Astrocyte (in vitro differentiated cells and primary cell): ENCODE data around the gene TM4SF20. TPM values are rescaled to one million over a fixed set of nuclear protein-coding genes. Genes with fewer than 3 reads are reported as not detected.
A peak's percentile ranks its signal among the peaks of the same experiment; 100 is the strongest.

Experiments used
- DNase-seq: peaks from one replicate; pipeline ENCODE4 v3.0.0-alpha.2; 2010; ENCODE audit warnings: low read depth
- FAIRE-seq: peaks from 2 replicates; lab custom pipeline; 2011; peaks lifted over from hg19 to GRCh38; lab: Jason Lieb, UNC
- H2AFZ ChIP-seq: 2 replicates; pipeline ENCODE4 v1.6.0; 2012; ENCODE audit warnings: low read depth, low read length, inconsistent platforms
- H3K27ac ChIP-seq: 2 replicates; pipeline ENCODE4 v1.5.1; 2011; ENCODE audit warnings: low read depth, low read length, inconsistent platforms
- H3K27me3 ChIP-seq: 2 replicates; pipeline ENCODE4 v1.6.0; 2011; ENCODE audit warnings: low read length, inconsistent platforms; ENCODE audit not compliant: insufficient read depth
- H3K36me3 ChIP-seq: 2 replicates; pipeline ENCODE4 v1.5.1; 2011; ENCODE audit warnings: low read length, inconsistent platforms; ENCODE audit not compliant: insufficient read depth
- H3K4me1 ChIP-seq: 2 replicates; pipeline ENCODE4 v1.5.1; 2011; ENCODE audit warnings: low read length, inconsistent platforms; ENCODE audit not compliant: insufficient read depth
- H3K4me2 ChIP-seq: 2 replicates; pipeline ENCODE4 v1.6.0; 2012; ENCODE audit warnings: low read length, inconsistent platforms
- H3K4me3 ChIP-seq: 2 replicates; pipeline ENCODE4 v1.5.1; 2011; ENCODE audit warnings: low read depth, mild to moderate bottlenecking, low read length, inconsistent platforms; ENCODE audit not compliant: insufficient read depth
- H3K79me2 ChIP-seq: 2 replicates; pipeline ENCODE4 v1.6.0; 2012; ENCODE audit warnings: mild to moderate bottlenecking, low read length, inconsistent platforms; ENCODE audit not compliant: insufficient read depth
- H3K9ac ChIP-seq: 2 replicates; pipeline ENCODE4 v1.6.0; 2012; ENCODE audit warnings: mild to moderate bottlenecking, low read length, inconsistent platforms
- H3K9me3 ChIP-seq: 2 replicates; pipeline ENCODE4 v1.5.1; 2012; ENCODE audit warnings: low read depth, mild to moderate bottlenecking, low read length, inconsistent platforms; ENCODE audit not compliant: insufficient read depth
- H4K20me1 ChIP-seq: 2 replicates; pipeline ENCODE4 v1.6.0; 2012; ENCODE audit warnings: low read length, inconsistent platforms; ENCODE audit not compliant: insufficient read depth
- H3K27ac Mint-ChIP-seq: one replicate; pipeline ENCODE4 v1.8.0; 2021; ENCODE audit warnings: mild to moderate bottlenecking, mixed read lengths; ENCODE audit not compliant: unreplicated experiment
- H3K27me3 Mint-ChIP-seq: one replicate; pipeline ENCODE4 v1.8.0; 2021; ENCODE audit warnings: low read depth, mixed read lengths; ENCODE audit not compliant: unreplicated experiment
- H3K36me3 Mint-ChIP-seq: one replicate; pipeline ENCODE4 v1.8.0; 2021; ENCODE audit warnings: low read depth, mixed read lengths; ENCODE audit not compliant: unreplicated experiment
- H3K4me1 Mint-ChIP-seq: one replicate; pipeline ENCODE4 v1.8.0; 2021; ENCODE audit warnings: low read depth, mixed read lengths; ENCODE audit not compliant: unreplicated experiment
- H3K4me3 Mint-ChIP-seq: one replicate; pipeline ENCODE4 v1.8.0; 2021; ENCODE audit warnings: mild to moderate bottlenecking, moderate library complexity, mixed read lengths; ENCODE audit not compliant: unreplicated experiment
- H3K9me3 Mint-ChIP-seq: one replicate; pipeline ENCODE4 v1.8.0; 2021; ENCODE audit warnings: mild to moderate bottlenecking, mixed read lengths; ENCODE audit not compliant: unreplicated experiment
- EZH2 ChIP-seq: IDR thresholded peaks from 2 replicates; pipeline ENCODE4 v1.6.1; 2012; ENCODE audit warnings: mild to moderate bottlenecking, low read length, inconsistent platforms; ENCODE audit not compliant: insufficient read depth
- total RNA-seq: library from RNA; stranded (reverse); gene quantifications from 2 replicates; pipeline ENCODE4 v1.2.1, GENCODE V29; 2021
- TF ChIP-seq, protein P1 (sequence below): IDR thresholded peaks from 2 replicates; pipeline ENCODE4 v1.5.1; 2011; ENCODE audit warnings: low read depth, mild to moderate bottlenecking, inconsistent platforms, low read length, moderate library complexity; ENCODE audit not compliant: insufficient read depth

TM4SF20 gene
- total RNA-seq, 1 donor from 2014 or later, result not detected

DNA sequence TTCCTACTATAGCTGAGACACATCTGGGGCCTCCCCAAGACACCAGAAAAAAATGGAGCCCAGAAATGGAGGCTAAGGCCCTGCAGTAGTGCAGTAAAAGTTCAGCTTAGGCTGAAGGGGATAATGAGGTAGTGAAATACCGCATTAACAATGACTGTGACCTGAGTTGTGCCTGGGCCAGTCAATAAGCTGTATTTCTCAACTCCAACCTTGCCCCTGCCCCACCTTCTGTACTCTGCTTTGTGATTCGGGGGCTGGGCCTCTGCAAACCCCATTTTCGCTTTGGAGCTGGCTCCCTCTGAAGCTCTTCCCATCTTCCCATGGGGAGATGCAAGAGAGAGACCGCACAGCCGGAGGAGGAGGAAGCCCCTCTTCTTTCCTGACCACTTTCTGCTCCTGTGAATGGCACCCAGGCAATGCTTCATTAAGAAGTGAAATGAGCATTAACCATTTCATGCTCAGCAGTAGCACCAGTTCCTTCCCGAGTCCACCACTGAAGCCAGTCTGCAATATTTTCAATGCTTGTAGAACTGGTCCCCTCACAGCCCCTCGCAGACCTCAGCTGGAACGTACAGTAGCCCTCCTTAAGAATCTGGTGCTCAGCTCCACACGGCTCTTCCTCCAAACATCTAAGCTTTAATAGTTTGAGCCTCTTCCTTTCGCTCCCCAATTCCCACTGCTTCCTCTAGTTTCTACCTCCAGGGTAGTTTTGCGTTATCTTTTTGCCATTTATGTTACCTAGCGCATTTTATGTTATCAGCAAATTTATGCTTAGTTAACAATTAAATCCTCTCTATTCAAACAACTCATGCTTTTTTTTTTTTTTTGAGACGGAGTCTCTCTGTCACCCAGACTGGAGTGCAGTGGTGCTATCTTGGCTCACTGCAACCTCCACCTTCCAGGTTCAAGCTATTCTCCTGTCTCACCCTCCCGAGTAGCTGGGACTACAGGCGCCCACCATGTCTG lies 41.3 kb upstream of the TM4SF20 start:
- DNase-seq (no peak), FAIRE-seq (no peak)
- Mint-ChIP-seq H3K36me3 (no peaks in the 10 kb centered on the region), H3K4me3 (no peak overlapping the region), H3K27me3 (no peaks in the 10 kb centered on the region), H3K4me1 (peaks cover 6% of the 10 kb centered on the region), H3K27ac (no peak overlapping the region), H3K9me3 (no peaks in the 10 kb centered on the region)
- Histone ChIP-seq H3K36me3 (no peaks in the 10 kb centered on the region), H3K27ac (no peak overlapping the region), H4K20me1 (no peaks in the 10 kb centered on the region), H3K4me1 (peaks cover 2% of the 10 kb centered on the region), H3K4me3 (no peak overlapping the region), H3K4me2 (no peak overlapping the region), H3K9ac (no peak overlapping the region), H3K79me2 (no peaks in the 10 kb centered on the region), H2AFZ (no peak overlapping the region), H3K9me3 (no peaks in the 10 kb centered on the region), H3K27me3 (no peaks in the 10 kb centered on the region)
- TF ChIP-seq, protein P1, sequence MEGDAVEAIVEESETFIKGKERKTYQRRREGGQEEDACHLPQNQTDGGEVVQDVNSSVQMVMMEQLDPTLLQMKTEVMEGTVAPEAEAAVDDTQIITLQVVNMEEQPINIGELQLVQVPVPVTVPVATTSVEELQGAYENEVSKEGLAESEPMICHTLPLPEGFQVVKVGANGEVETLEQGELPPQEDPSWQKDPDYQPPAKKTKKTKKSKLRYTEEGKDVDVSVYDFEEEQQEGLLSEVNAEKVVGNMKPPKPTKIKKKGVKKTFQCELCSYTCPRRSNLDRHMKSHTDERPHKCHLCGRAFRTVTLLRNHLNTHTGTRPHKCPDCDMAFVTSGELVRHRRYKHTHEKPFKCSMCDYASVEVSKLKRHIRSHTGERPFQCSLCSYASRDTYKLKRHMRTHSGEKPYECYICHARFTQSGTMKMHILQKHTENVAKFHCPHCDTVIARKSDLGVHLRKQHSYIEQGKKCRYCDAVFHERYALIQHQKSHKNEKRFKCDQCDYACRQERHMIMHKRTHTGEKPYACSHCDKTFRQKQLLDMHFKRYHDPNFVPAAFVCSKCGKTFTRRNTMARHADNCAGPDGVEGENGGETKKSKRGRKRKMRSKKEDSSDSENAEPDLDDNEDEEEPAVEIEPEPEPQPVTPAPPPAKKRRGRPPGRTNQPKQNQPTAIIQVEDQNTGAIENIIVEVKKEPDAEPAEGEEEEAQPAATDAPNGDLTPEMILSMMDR, result no peak
- no peak for TF ChIP-seq EZH2

DNA sequence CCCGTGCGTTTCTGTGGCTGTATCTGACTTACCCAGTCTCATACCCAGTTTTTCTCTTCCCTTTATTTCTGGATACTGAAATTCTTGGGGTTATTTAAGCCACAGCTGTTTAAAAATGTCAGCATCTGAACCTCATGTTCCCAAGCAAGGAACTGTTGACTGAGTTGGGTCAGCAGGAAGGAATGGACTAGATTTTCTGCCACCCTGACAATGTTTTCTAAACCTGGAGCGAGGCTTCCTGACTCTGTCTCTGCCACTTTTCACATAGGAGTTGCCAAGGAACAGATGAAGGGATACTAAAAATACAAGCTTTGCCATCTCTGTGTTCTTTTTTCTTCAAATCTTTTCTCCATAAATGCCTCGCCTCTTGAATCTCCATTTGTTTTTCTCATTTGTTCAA lies 37.6 kb upstream of the TM4SF20 start:
- H3K9ac ChIP-seq, result no peak overlapping the region
- peaks cover 15% of the 10 kb centered on the region for H3K4me1 ChIP-seq
- FAIRE-seq (no peak), DNase-seq (no peak)
- Mint-ChIP-seq H3K4me3 (peak overlapping the region; percentile 0), H3K27me3 (no peaks in the 10 kb centered on the region), H3K4me1 (peaks cover 24% of the 10 kb centered on the region), H3K9me3 (no peaks in the 10 kb centered on the region), H3K27ac (peak overlapping the region; percentile 12), H3K36me3 (no peaks in the 10 kb centered on the region)
- H3K4me3 ChIP-seq, result no peak overlapping the region
- no peak overlapping the region for H3K4me2 ChIP-seq
- no peak overlapping the region for H2AFZ ChIP-seq
- no peaks in the 10 kb centered on the region for H3K36me3 ChIP-seq
- no peaks in the 10 kb centered on the region for H3K27me3 ChIP-seq
- H3K9me3 ChIP-seq, result no peaks in the 10 kb centered on the region
- no peaks in the 10 kb centered on the region for H4K20me1 ChIP-seq
- no peak overlapping the region for H3K27ac ChIP-seq
- no peak for TF ChIP-seq EZH2
- TF ChIP-seq, protein P1, result no peak
- H3K79me2 ChIP-seq, result no peaks in the 10 kb centered on the region
